K562 (cell line): ENCODE results near the gene EPB42. TPM values are rescaled to one million over a fixed set of nuclear protein-coding genes. Genes with fewer than 3 reads are reported as not detected.
A peak's percentile ranks its signal among the peaks of the same experiment; 100 is the strongest.

Experiments
- ATAC-seq: fragments of 200-7000 bp; cut with Tn5 transposase; 3 replicates; pipeline ENCODE4 v1.9.1; 2020; ENCODE audit warnings: moderate library complexity
- BruUV-seq: library from RNA; stranded (reverse); fragments of 400-500 nt; replicated peaks from 2 replicates; lab custom pipeline; 2021; lab: Mats Ljungman, UMichigan
- CTCF ChIA-PET: fragments of 300-600 bp; formaldehyde crosslinking; extraction: SDS; loops from one replicate; lab custom pipeline; 2021; ENCODE audit warnings: low intra/inter-chr PET ratio; lab: Yijun Ruan, JAX
- POLR2A ChIA-PET: fragments of 300-600, 350-650 bp; sonication (Branson Sonifier 250); formaldehyde crosslinking; extraction: SDS; loops from one replicate; lab custom pipeline; 2021; ENCODE audit warnings: antibody characterized with exemption, inconsistent platforms; lab: Yijun Ruan, JAX
- DNase-seq, 4 experiments: peaks; one replicate each; pipeline versions ENCODE4 v3.0.0 to v3.0.0-alpha.2; 2011 to 2018; ENCODE audit warnings: low spot score in 3 of 4, mixed read lengths in 3 of 4; ENCODE audit errors: extremely low read depth in 1 of 4
- FAIRE-seq: peaks from 2 replicates; lab custom pipeline; 2011; peaks lifted over from hg19 to GRCh38; lab: Jason Lieb, UNC
- H2AFZ ChIP-seq: 2 replicates; pipeline ENCODE4 v1.6.0; 2011; ENCODE audit warnings: low read depth, low read length, control low read depth, inconsistent platforms
- H3K27ac ChIP-seq: fragments of 200-600 bp; 3 replicates; pipeline ENCODE4 v1.8.0; 2011; ENCODE audit warnings: low read depth, mild to moderate bottlenecking, control low read depth, inconsistent platforms, low read length, moderate library complexity, mixed read lengths; ENCODE audit errors: extremely low read depth
- H3K27me3 ChIP-seq, 2 experiments: fragments of 300-600 bp in 1 of 2; 2 replicates in 1 of 2; 3 replicates in 1 of 2; pipeline versions ENCODE4 v1.6.0 to v1.8.0; 2011; ENCODE audit warnings: inconsistent platforms in 2 of 2, low read length in 2 of 2, mild to moderate bottlenecking in 1 of 2, mixed read lengths in 1 of 2, moderate library complexity in 1 of 2; ENCODE audit not compliant: control insufficient read depth in 2 of 2, insufficient read depth in 2 of 2
- H3K36me3 ChIP-seq: fragments of 300-600 bp; 3 replicates; pipeline ENCODE4 v1.8.0; 2011; ENCODE audit warnings: mild to moderate bottlenecking, low read length, inconsistent platforms; ENCODE audit not compliant: control insufficient read depth, insufficient read depth
- H3K4me1 ChIP-seq, 2 experiments: fragments of 200-600 bp in 1 of 2; replicated peaks in 1 of 2; 2 replicates in 1 of 2; 3 replicates in 1 of 2; pipeline versions ENCODE4 v1.5.1 to v1.8.0; 2011; ENCODE audit warnings: inconsistent platforms in 2 of 2, low read length in 2 of 2, mild to moderate bottlenecking in 1 of 2, mixed read lengths in 1 of 2, moderate library complexity in 1 of 2; ENCODE audit not compliant: control insufficient read depth in 2 of 2, insufficient read depth in 2 of 2
- H3K4me2 ChIP-seq: 2 replicates; pipeline ENCODE4 v1.6.1; 2011; ENCODE audit warnings: low read length, control low read depth, inconsistent platforms, mixed read lengths; ENCODE audit not compliant: insufficient read depth
- H3K4me3 ChIP-seq: fragments of 200-600 bp; sonication (generic), shearing (Covaris generic); 2 replicates; pipeline ENCODE4 v1.5.1; 2016; ENCODE audit warnings: control low read depth, inconsistent platforms
- H3K79me2 ChIP-seq: fragments of 200-600 bp; 3 replicates; pipeline ENCODE4 v1.8.0; 2011; ENCODE audit warnings: low read length, inconsistent platforms; ENCODE audit not compliant: control insufficient read depth, insufficient read depth
- H3K9ac ChIP-seq, 2 experiments: 2 replicates each; pipeline versions ENCODE4 v1.6.0 to v1.6.1; 2011; ENCODE audit warnings: low read depth in 2 of 2, low read length in 2 of 2, control low read depth in 1 of 2, inconsistent platforms in 1 of 2, mild to moderate bottlenecking in 1 of 2, mixed read lengths in 1 of 2; ENCODE audit not compliant: insufficient read depth in 1 of 2
- H3K9me1 ChIP-seq: one replicate; pipeline ENCODE4 v1.6.0; 2011; ENCODE audit warnings: inconsistent platforms, mild to moderate bottlenecking, low read length, moderate library complexity; ENCODE audit not compliant: control insufficient read depth, insufficient read depth
- H3K9me3 ChIP-seq: replicated peaks from 2 replicates; pipeline ENCODE4 v1.5.1; 2011; ENCODE audit warnings: low read depth, low read length, inconsistent platforms; ENCODE audit not compliant: control insufficient read depth, insufficient read depth
- H4K20me1 ChIP-seq: replicated peaks from 2 replicates; pipeline ENCODE4 v1.6.1; 2011; ENCODE audit warnings: low read length, inconsistent platforms, mixed read lengths; ENCODE audit not compliant: control insufficient read depth, insufficient read depth
- CC2D1A ChIP-seq: fragments of 450-650 bp; IDR thresholded peaks from 2 replicates; pipeline ENCODE4 v1.6.1; 2017; ENCODE audit warnings: mild to moderate bottlenecking
- E2F5 ChIP-seq: sonication (generic); formaldehyde crosslinking; IDR thresholded peaks from 2 replicates; pipeline ENCODE4 v1.8.0; 2022; ENCODE audit warnings: mild to moderate bottlenecking, missing genetic modification reagents
- MEF2A ChIP-seq: IDR thresholded peaks from 2 replicates; pipeline ENCODE4 v1.6.1; 2011; ENCODE audit warnings: low read depth, mild to moderate bottlenecking, low read length, moderate library complexity; ENCODE audit not compliant: control insufficient read depth
- NFIC ChIP-seq: fragments of 450-650 bp; IDR thresholded peaks from 2 replicates; pipeline ENCODE4 v1.6.1; 2017; ENCODE audit warnings: mild to moderate bottlenecking, inconsistent platforms
- RBBP5 ChIP-seq: fragments of 200-600 bp; sonication (generic); IDR thresholded peaks from 2 replicates; pipeline ENCODE4 v1.6.1; 2012; ENCODE audit warnings: borderline replicate concordance, mild to moderate bottlenecking, low read length, control low read depth, inconsistent platforms; ENCODE audit not compliant: insufficient read depth, poor library complexity, severe bottlenecking
- RBM17 ChIP-seq: fragments of 200-400 bp; formaldehyde crosslinking; IDR thresholded peaks from 2 replicates; pipeline ENCODE4 v1.6.1; 2017; ENCODE audit warnings: low read depth, mild to moderate bottlenecking, low read length, borderline replicate concordance
- SMC3 ChIP-seq: conservative IDR thresholded peaks from 2 replicates; pipeline ENCODE4 v1.6.1; 2011; ENCODE audit warnings: low read depth, low read length, improper control_type of control experiment; ENCODE audit not compliant: insufficient read depth
- TAF1 ChIP-seq: IDR thresholded peaks from 2 replicates; pipeline ENCODE4 v1.6.1; 2011; ENCODE audit warnings: mild to moderate bottlenecking, low read length, moderate library complexity; ENCODE audit not compliant: insufficient read depth, control insufficient read depth, severe bottlenecking; ENCODE audit errors: extremely low read depth
- ZC3H8 ChIP-seq: fragments of 450-650 bp; IDR thresholded peaks from 2 replicates; pipeline ENCODE4 v1.6.1; 2017
- ZNF561 ChIP-seq: fragments of 450-650 bp; formaldehyde crosslinking; conservative IDR thresholded peaks from 2 replicates; pipeline ENCODE4 v1.4.0; 2020; ENCODE audit warnings: mild to moderate bottlenecking, moderate library complexity
- WGBS: fragments of 100-300 bp; shearing (Covaris generic); methylation state at CpG from one replicate; pipeline ENCODE4 v1.1.6; 2016; ENCODE audit warnings: low coverage, mixed read lengths; ENCODE audit not compliant: insufficient coverage; ENCODE audit errors: missing lambda C conversion rate; 5-methylcytosine and 5-hydroxymethylcytosine counted together
- in situ Hi-C: fragments of 300-500 bp; cut with MboI; formaldehyde crosslinking; loops from 4 replicates; pipeline ENCODE4 v1.15.0; 2018; ENCODE audit warnings: inconsistent platforms, mixed read lengths
- intact Hi-C: fragments of 100-400 bp; cut with micrococcal nuclease; formaldehyde crosslinking; loops from 2 replicates; pipeline ENCODE4 v1.14.2; 2022
- polyA plus RNA-seq, 8 experiments: library from polyadenylated mRNA; depleted of rRNA in 4 of 8; stranded (reverse) in 5 of 8; unstranded in 3 of 8; fragments of >200 nt; fragmentation: Nextera tagmentation in 2 of 8; fragmentation: Illumina TruSeq in 1 of 8; extraction: Ambion mirVana in 2 of 8; extraction: Trizol in 1 of 8; gene quantifications; 2 replicates each; pipeline versions ENCODE4 v1.2.1 to v1.2.3, GENCODE V29; 2011 to 2014; ENCODE audit warnings: inconsistent platforms in 1 of 8, missing spikeins in 1 of 8
- total RNA-seq, 7 experiments: library from RNA; depleted of rRNA in 6 of 7; stranded (reverse); fragments of >200 nt in 6 of 7; fragmentation: Illumina TruSeq in 2 of 7; extraction: Trizol in 2 of 7; gene quantifications; 2 replicates each; pipeline versions ENCODE4 v1.2.1 to v1.2.3, GENCODE V29; 2011 to 2021; ENCODE audit warnings: low replicate concordance in 1 of 7

The EPB42 gene
- total and polyA plus RNA-seq, 9 of the 15 experiments (the other 6 are each of a cell fraction or from before 2014, with no cell fraction given), result 0.38 to 2.3 (median 1.4) TPM

DNA sequence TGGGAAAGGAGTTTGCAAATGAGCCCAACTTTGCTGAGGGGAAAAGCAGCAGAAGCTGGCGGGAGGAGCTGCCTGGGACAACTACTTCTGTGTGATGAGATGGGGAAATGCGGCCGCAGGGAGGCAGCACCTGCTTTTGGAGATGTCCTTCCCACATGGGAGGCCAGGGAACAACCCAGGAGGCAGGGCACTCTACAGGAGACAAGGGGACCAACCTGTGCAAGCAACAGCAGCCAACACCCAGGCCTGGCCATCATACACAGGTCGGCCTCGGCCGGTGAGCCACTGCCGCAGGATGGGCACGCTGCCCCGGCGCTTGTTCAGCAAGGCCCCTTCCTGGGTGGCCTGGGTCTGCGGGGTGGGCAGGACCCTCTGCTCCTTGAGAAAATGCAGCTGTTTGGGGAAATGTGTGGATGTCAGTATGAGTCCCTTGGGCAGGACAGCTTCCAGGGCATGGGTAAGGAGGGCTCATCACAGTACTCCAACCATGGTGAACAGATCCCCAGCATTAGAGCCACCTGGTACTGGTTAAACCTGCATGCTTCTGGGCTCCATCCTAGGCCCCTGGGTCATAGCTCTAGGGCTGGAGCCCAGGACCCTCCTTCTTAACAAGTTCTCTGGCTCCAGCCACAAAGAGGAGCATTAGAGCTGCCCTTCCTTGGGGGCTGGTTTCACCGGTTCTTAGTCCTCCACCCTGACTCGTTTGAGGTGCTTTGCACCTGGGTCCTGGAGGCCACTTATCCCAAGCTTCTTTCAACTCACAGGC, 11.6 kb downstream of the EPB42 start (continued):
- TF ChIP-seq RBM17 (no peak), TAF1 (no peak), SMC3 (peak; percentile 76)
- TF ChIP-seq, all 486 proteins: peak for 10

DNA sequence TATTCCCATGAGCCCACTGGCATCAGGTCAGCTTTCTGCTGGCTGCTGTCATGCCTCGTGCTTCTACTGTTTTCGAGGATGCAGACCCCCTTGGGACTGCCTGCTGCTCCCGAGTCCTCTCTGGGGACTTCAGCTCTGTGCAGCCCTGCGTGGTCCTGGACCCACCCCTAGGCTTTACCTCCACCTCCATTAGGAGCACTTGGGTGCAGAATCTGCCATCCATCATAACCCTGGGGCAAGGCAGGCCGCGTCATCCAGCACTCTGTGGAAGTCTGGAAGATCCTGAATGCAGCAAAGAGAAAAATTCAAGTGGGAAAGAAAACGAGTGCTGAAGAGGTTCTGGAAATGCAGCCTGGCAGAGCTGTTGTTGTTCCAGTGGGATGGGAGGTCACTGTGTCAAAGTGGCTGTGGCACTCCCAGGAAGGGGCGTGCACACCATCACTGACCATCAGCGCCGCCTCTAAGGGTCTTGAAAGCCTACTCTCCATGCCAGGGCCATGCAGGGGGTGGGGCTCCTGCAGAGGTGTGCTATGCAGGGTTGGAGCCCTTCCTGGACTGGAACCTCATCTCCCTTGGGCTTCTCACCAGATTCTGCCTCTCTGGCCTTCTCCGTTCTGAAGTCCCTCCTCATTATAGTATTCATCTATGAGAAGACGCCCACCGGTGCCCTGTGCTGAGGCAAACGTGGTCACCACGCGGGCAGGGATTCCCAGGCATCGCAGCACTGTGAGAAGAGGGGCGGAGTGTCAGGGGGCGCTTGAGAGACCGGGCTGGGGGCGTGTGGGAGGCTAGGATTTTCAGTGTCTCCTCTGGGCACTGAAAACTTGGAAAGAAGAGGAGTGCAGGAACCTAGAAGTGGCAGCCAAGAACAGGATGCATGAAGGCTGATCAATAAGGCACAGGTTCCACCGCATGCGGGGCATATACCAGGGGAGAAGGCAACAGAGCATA, 12.5 kb downstream of the EPB42 start:
- Histone ChIP-seq H3K4me1 (peaks cover 0 to 13% of the 10 kb centered on the region in 2 experiments; a peak in 3 of 5 replicates), H3K27ac (no peak overlapping the region), H3K27me3 (peaks cover 0 to 8% of the 10 kb centered on the region in 2 experiments; a peak in 1 of 5 replicates), H3K79me2 (no peaks in the 10 kb centered on the region), H3K9me1 (no peaks in the 10 kb centered on the region)
- CTCF ChIA-PET, result interaction anchor here (1.7 kb wide), 1 partner anchor 77 kb away, joined by 12 read pairs; no protein-coding TSS in a partner anchor
- WGBS, result 17% methylated on average over 22 of the region's 23 CpGs
- TF ChIP-seq ZC3H8, result no peak
- TF ChIP-seq ZNF561, result no peak
- TF ChIP-seq RBBP5, result no peak
- no peak for TF ChIP-seq NFIC
- no peak for TF ChIP-seq CC2D1A
- no peak for TF ChIP-seq MEF2A
- no peak for TF ChIP-seq E2F5 (CRISPR knock-in tag)
- TF ChIP-seq, all 486 proteins: peak for 0
- no peak for DNase-seq
- Histone ChIP-seq H4K20me1 (no peaks in the 10 kb centered on the region), H3K9ac (no peak overlapping the region), H3K4me3 (no peak overlapping the region), H3K36me3 (no peaks in the 10 kb centered on the region), H3K4me2 (no peak overlapping the region), H2AFZ (peak overlapping the region; percentile 1; the same call in 1 of the 2 replicates), H3K9me3 (no peaks in the 10 kb centered on the region)
- no peak for ATAC-seq
- no TSS peak for BruUV-seq
- intact Hi-C loops (loop anchor here (1.0 to 2.0 kb wide), 3 partner anchors 16 to 77 kb away; no protein-coding TSS in a partner anchor), in situ Hi-C loops (loop anchor here (5.0 kb wide), 1 partner anchor 69 kb away; no protein-coding TSS in a partner anchor)
- POLR2A ChIA-PET, result interaction anchor here (0.7 to 1.1 kb wide), 5 partner anchors 8 to 408 kb away, joined by 3 to 4 read pairs (median 3); no protein-coding TSS in a partner anchor
- no peak for FAIRE-seq
